ENCODE measurements around the gene CDC23.

DNA sequence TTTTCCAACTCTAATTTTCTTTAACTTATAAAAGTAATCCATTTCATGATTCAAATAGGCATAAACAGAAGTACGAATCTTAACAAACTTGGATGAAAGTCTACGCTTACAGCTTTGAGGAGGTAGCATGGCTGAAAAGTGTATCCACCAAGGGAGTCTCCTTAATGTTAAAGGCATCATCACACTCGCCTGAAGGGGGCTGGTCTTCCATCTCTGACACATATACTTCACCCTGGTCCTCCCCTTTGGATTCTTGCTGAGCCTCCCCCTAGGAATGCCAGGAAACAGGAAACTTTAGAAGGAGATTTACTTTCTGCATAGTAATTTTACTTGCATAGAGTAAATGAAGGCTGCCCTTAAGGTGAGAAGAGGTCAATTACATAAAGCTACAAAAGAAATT, 63.6 kb downstream of the CDC23 start:
- TF ChIP-seq, protein P1, sequence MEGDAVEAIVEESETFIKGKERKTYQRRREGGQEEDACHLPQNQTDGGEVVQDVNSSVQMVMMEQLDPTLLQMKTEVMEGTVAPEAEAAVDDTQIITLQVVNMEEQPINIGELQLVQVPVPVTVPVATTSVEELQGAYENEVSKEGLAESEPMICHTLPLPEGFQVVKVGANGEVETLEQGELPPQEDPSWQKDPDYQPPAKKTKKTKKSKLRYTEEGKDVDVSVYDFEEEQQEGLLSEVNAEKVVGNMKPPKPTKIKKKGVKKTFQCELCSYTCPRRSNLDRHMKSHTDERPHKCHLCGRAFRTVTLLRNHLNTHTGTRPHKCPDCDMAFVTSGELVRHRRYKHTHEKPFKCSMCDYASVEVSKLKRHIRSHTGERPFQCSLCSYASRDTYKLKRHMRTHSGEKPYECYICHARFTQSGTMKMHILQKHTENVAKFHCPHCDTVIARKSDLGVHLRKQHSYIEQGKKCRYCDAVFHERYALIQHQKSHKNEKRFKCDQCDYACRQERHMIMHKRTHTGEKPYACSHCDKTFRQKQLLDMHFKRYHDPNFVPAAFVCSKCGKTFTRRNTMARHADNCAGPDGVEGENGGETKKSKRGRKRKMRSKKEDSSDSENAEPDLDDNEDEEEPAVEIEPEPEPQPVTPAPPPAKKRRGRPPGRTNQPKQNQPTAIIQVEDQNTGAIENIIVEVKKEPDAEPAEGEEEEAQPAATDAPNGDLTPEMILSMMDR (IDR thresholded peaks at IDR 0.05) = no peak
- no peak for TF ChIP-seq POLR2AphosphoS5 (IDR thresholded peaks at IDR 0.05)
- TF ChIP-seq POLR2A (IDR thresholded peaks at IDR 0.05) = no peak
